Bronchial smooth muscle cell (primary cell): ENCODE measurements around the gene KRTAP12-3. TPM values are rescaled to one million over a fixed set of nuclear protein-coding genes. Genes with fewer than 3 reads are reported as not detected.

Source experiments
- total RNA-seq: library from RNA; depleted of rRNA; stranded (reverse); fragments of >200 nt; gene quantifications from 2 replicates; pipeline ENCODE4 v1.2.1, GENCODE V29; 2014

KRTAP12-3 gene, protein sequence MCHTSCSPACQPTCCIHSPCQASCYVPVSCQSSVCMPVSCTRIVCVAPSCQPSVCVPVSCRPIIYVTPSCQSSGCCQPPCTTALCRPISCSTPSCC
- total RNA-seq: not detected in 2 replicates

GRCh38 chr21:44657635-44658540 lies at the start of gene KRTAP12-3:
Gene KRTAP12-3 (plus strand): TSS chr21:44657932. CDS start chr21:44657980, 48 bp downstream.

GRCh38 chr21:44612029-44612486 lies 45.7 kb upstream of the KRTAP12-3 start, which contains the start of gene KRTAP10-8:
Gene KRTAP10-8 (plus strand): TSS chr21:44612079. CDS start chr21:44612101, 22 bp downstream.

DNA sequence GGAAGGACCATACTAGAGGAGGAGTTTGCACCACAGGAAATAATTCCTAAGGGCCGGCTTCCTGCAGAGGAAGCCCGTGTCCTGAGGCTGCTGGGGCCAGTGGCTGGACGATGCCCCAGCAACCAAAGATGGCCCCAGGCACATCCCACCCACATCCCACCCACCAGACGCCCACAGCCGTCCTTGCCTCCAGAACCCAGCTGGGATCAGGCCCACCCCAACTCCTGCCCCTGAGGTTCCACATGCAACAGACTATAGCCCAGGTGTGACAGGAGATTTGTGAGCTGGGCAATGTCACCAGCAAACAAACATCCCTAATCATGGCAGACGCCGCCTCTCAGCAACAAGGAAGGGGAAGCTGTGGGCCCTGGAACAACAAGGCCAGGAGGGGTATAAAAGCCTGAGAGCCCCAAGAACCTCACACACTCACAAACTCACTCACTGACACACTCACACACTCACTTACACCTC lies 31.0 kb upstream of the KRTAP12-3 start, which contains the start of gene KRTAP10-9:
KRTAP10-9 (plus strand) TSS at position 421 of the 471 bp plus-strand sequence. CDS start 79 bp downstream, outside the sequence.

GRCh38 chr21:44637018-44637850 lies 20.5 kb upstream of the KRTAP12-3 start, which contains the start of gene KRTAP10-10:
Gene KRTAP10-10 (plus strand): TSS chr21:44637356. CDS start chr21:44637418, 62 bp downstream.

GRCh38 chr21:44646366-44647221 lies 11.1 kb upstream of the KRTAP12-3 start, which contains the start of gene KRTAP10-11:
Gene KRTAP10-11 (plus strand): TSS chr21:44646414. CDS start chr21:44646459, 45 bp downstream.

DNA sequence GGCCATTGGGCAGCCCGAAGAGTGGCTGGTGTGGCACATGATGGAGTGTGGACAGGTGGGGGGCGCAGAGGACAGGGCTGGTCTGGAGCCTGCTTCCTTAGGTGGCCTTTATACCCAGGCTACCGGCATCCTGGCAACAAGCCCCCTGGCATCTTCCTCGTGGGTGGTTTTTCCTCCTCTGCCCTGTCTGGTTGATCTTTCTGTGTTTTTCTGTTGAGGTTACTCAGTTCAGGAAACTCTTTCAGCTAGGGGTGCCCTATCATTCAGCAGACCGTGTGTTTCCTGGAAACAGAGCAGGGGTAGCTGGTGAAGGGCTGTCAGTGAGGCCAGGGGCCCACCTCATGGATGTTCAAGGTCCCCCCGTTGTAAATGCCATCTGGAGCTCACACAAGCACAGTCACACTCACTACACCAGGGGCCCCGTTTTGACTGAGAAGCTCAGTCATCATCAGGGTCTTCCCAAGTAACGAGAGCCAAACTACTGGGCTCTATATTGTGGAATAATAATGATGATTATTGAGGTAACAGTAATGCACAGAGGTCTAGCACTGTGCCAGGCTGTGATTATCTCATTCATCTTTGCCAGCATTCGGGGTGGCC lies 3.1 kb upstream of the KRTAP12-3 start, which contains the start of gene KRTAP12-4:
KRTAP12-4 (minus strand) TSS at position 84 of the 600 bp plus-strand sequence; CDS start at position 39, 45 bp downstream.

DNA sequence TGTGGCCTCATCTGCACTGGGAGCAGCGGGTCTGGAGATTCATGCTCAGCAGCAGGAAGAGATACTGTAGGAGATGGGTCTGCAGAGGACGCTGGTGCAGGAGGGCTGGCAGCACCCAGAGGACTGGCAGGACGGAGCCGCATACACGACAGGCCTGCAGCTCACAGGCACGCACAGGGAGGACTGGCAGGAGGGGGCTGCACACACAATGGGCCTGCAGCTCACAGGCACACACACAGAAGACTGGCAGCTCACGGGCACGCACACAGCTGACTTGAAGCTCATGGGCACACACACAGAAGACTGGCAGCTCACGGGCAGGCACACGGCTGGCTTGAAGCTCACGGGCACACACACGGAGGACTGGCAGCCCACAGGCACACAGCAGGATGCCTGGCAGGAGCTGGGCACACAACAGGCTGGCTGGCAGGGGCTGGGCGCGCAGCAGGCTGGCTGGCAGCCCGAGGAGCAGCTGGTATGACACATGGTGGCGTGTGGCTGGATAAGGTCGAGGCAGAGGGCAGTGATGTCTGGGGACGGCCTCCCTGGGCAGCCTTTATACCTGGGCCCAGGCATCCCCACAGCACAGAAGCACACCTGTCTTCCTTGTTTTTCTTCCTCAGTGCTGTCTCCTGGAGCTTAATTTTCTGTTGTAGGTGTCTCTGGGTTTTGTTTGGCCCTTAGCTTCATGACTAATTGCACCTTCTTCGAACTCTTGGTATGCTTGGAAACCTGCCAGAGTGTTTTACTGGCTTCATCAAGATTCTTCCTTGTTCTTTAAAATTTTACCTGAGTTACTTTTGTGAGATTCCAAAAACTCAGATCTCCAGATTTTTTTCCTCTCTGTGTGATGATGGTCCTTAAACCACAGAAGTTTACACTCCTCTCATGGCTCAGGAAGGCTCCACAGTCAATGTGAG lies 8.9 kb downstream of the KRTAP12-3 start, which contains the start of gene KRTAP12-2:
KRTAP12-2 (minus strand) TSS at position 527 of the 920 bp plus-strand sequence; CDS start at position 486, 41 bp downstream.

GRCh38 chr21:44681861-44682579 lies 24.3 kb downstream of the KRTAP12-3 start, which contains the start of gene KRTAP12-1:
Gene KRTAP12-1 (minus strand): TSS chr21:44682163. CDS start chr21:44682123, 40 bp downstream.

GRCh38 chr21:44697172-44697810 lies 39.6 kb downstream of the KRTAP12-3 start, which contains the start of gene KRTAP10-12:
Gene KRTAP10-12 (plus strand): TSS chr21:44697172. CDS start chr21:44697202, 30 bp downstream.

Other genes with a start within 250 kb of the KRTAP12-3 start
- under 0.01 TPM in 2 replicates for gene LRRC3, start 202.4 kb upstream of the KRTAP12-3 start, total RNA-seq
- not detected in 2 replicates for gene KRTAP10-1, start 117.7 kb upstream of the KRTAP12-3 start, total RNA-seq
- gene KRTAP10-2, start 106.4 kb upstream of the KRTAP12-3 start, total RNA-seq: not detected in 2 replicates
- gene KRTAP10-3, start 99.1 kb upstream of the KRTAP12-3 start, total RNA-seq: not detected in 2 replicates
- not detected in 2 replicates for gene KRTAP10-4, start 84.2 kb upstream of the KRTAP12-3 start, total RNA-seq
- not detected in 2 replicates for gene KRTAP10-5, start 77.3 kb upstream of the KRTAP12-3 start, total RNA-seq
- gene KRTAP10-6, start 65.4 kb upstream of the KRTAP12-3 start, total RNA-seq: not detected in 2 replicates
- gene KRTAP10-7, start 57.3 kb upstream of the KRTAP12-3 start, total RNA-seq: not detected in 2 replicates
- gene KRTAP10-8, start 45.9 kb upstream of the KRTAP12-3 start, total RNA-seq: not detected in 2 replicates
- gene KRTAP10-9, start 30.8 kb upstream of the KRTAP12-3 start, total RNA-seq: not detected in 2 replicates
- not detected in 2 replicates for gene KRTAP10-10, start 20.6 kb upstream of the KRTAP12-3 start, total RNA-seq
- not detected in 2 replicates for gene KRTAP10-11, start 11.5 kb upstream of the KRTAP12-3 start, total RNA-seq
- gene KRTAP12-4, start 3.3 kb upstream of the KRTAP12-3 start, total RNA-seq: not detected in 2 replicates
- gene KRTAP12-2, start 9.0 kb downstream of the KRTAP12-3 start, total RNA-seq: not detected in 2 replicates
- gene KRTAP12-1, start 24.2 kb downstream of the KRTAP12-3 start, total RNA-seq: not detected in 2 replicates
- gene KRTAP10-12, start 39.2 kb downstream of the KRTAP12-3 start, total RNA-seq: not detected in 2 replicates
- not detected in 2 replicates for gene TSPEAR, start 53.6 kb downstream of the KRTAP12-3 start, total RNA-seq
- 41.8 and 55.8 TPM in 2 replicates for gene UBE2G2, start 143.9 kb downstream of the KRTAP12-3 start, total RNA-seq
- gene SUMO3, start 160.1 kb downstream of the KRTAP12-3 start, total RNA-seq: 71.7 and 77.9 TPM in 2 replicates
- gene PTTG1IP, start 215.8 kb downstream of the KRTAP12-3 start, total RNA-seq: 146 and 185 TPM in 2 replicates